ENCODE measurements around the gene ZNF691.
"Not testable (repeated sequence)": the region's sequence is repeated elsewhere in the genome, so short reads cannot be mapped to it uniquely, and the experiment has no call there.

ZNF691 gene

DNA sequence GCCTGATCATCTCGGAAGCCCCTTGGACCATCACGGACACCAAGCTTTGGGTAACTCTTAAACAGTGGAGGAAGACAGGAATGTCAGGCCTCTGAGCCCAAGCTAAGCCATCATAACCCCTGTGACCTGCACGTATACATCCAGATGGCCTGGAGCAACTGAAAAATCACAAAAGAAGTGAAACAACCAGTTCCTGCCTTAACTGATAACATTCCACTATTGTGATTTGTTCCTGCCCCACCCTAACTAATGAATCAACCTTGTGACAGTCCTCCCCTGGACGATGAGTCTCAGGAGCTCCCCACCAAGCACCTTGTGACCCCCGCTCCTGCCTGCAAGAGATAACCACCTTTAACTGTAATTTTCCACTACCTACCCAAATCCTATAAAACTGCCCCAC is 13.0 kb downstream of the ZNF691 start:
- not testable (repeated sequence) for DNase-seq (ENCODE audit: low read depth in 2 of 2)

GRCh38 chr1:42860339-42861013 is 14.1 kb downstream of the ZNF691 start:
- DNase-seq (ENCODE audit: low read depth in 2 of 2), result no peak

DNA sequence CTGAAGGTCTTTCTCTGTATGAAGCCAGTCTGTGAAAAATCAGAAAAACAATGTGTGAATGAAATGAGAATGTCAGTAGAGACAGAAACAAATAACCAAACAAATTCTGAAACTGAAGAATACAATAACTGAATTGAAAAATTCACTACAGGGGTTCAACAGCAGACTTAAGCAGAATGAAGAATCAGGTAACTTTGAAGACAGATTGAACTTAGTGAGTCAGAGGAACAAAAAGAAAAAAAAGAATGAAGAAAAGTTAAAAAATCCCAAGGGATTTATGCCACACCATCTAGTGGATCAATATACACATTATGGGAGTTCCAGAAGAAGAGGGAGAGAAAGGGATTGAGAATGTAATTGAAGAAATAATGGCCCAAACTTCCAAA is 14.6 kb downstream of the ZNF691 start:
- DNase-seq (ENCODE audit: low read depth in 2 of 2), result no peak

GRCh38 chr1:42866549-42866948 is 20.1 kb downstream of the ZNF691 start:
- DNase-seq (ENCODE audit: low read depth in 2 of 2), result no peak

- not testable (repeated sequence) for DNase-seq (ENCODE audit: low read depth in 2 of 2)
Measured at GRCh38 chr1:42868466-42868865, 22.1 kb downstream of the ZNF691 start.

- not testable (repeated sequence) for DNase-seq (ENCODE audit: low read depth in 2 of 2)
Measured at GRCh38 chr1:42869254-42869653, 22.8 kb downstream of the ZNF691 start.

- DNase-seq (ENCODE audit: low read depth in 2 of 2), result not testable (repeated sequence)
Measured at GRCh38 chr1:42869751-42870150, 23.3 kb downstream of the ZNF691 start.

DNA sequence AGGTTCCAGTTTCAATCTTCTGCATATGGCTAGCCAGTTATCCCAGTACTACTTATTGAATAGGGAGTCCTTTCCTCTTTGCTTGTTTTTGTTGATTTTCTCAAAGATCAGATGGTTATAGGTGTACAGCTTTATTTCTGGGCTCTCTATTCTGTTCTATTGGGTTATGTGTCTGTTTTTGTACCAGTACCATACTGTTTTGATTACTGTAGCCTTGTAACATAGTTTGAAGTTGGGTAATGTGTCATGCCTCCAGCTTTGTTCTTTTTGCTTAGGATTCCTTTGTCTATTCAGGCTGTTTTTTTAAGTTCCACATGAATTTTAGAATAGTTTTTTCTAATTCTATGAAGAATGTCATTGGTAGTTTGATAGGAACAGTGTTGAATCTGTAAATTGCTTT is 26.7 kb downstream of the ZNF691 start:
- not testable (repeated sequence) for DNase-seq (ENCODE audit: low read depth in 2 of 2)

GRCh38 chr1:42873670-42874069 is 27.3 kb downstream of the ZNF691 start:
- DNase-seq (ENCODE audit: low read depth in 2 of 2), result no peak

- DNase-seq (ENCODE audit: low read depth in 2 of 2), result no peak
Measured at GRCh38 chr1:42876009-42876408, 29.6 kb downstream of the ZNF691 start.

DNA sequence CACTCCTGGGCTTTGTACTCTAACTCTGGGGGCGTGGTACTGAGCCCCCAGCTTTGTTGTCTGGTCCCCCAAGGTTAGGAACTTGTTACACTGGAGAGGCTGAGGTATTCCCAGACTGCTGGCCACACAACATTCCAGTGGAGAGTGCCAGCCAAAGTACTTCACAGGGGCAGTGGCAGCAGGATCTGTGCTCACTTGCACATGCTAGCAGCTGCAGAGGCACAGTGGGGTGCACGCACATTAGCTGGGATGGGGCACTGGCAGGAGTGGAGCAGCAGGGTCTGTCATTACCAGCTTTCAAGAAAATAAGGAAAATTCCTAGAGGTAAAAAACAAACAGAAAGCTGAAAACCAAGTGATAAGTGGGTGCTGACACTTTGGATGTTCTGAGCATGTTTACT is 31.0 kb downstream of the ZNF691 start:
- no peak for DNase-seq (ENCODE audit: low read depth in 2 of 2)

DNA sequence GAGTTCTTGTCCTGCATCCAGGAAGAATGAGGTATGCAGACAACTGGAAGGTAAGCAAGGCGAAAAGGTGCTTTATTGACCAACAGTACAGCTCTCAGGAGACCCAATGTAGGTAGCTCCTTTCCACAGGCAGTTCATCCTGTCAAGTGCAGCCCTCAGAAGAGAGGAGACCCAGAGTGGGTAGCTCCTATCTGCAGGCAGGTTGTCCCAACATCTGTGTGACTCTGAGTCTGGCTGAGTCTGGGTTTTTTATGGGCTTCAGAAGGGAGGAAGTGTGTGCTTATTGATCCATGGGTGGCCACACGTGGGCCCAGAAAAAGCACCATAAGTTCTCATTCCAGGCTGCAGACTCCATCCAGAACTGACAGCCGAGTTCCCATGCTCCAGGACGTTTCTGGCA is 34.0 kb downstream of the ZNF691 start:
- no peak for DNase-seq (ENCODE audit: low read depth in 2 of 2)

GRCh38 chr1:42886046-42886739 is 39.8 kb downstream of the ZNF691 start:
- DNase-seq (ENCODE audit: low read depth in 2 of 2), result no peak

- no peak for DNase-seq (ENCODE audit: low read depth in 2 of 2)
Measured at GRCh38 chr1:42886800-42887199, 40.4 kb downstream of the ZNF691 start.

- no peak for DNase-seq (ENCODE audit: low read depth in 2 of 2)
Measured at GRCh38 chr1:42887366-42887765, 41.0 kb downstream of the ZNF691 start.

DNA sequence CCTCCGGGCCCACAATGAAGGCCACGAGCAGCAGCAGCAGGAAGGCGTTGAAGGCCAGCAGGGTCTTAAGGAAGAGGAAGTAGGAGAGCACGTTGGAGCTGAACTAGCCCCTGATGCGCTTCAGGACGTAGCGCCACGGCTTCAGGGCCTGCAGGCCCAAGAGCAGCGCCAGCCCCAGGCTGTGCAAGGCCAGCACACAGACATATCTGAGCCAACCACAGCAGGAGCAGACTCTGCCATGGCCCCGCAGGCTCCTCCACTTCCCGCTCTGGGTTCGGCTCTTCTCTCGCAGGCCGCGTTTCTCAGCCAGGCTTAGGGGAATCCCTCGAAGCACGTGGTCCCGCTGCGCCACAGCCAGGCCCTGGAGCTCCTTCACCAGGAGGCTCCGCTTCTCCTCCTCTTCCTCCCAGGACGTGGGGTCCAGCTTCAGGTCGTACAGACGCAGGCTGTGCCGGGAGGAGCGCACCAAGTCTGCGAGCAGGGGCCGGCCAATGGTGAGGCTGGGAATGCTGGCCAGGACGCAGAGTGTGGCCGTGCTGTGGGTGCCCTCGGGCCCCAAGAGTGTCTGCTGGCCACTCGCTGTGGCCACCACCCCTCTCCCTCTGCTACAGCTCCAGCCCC is 41.7 kb downstream of the ZNF691 start:
- no peak for DNase-seq (ENCODE audit: low read depth in 2 of 2)

DNA sequence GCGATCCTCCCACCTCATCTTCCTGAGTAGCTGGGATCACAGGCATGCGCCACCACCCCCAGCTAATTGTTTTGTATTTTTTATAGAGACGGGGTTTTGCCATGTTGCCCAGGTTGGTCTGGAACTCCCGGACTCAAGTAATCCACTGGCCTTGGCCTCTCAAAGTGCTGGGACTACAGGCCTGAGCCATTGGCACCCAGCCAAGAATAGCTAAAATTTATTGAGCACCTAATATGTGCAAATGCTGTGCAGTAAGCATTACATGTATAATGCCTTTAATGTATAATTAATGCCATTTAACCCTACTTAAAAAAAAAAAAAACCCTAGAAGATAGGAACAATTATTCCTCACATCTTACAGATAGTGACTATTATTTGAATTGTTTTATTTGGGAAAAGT is 42.9 kb downstream of the ZNF691 start:
- DNase-seq (ENCODE audit: low read depth in 2 of 2), result no peak

DNA sequence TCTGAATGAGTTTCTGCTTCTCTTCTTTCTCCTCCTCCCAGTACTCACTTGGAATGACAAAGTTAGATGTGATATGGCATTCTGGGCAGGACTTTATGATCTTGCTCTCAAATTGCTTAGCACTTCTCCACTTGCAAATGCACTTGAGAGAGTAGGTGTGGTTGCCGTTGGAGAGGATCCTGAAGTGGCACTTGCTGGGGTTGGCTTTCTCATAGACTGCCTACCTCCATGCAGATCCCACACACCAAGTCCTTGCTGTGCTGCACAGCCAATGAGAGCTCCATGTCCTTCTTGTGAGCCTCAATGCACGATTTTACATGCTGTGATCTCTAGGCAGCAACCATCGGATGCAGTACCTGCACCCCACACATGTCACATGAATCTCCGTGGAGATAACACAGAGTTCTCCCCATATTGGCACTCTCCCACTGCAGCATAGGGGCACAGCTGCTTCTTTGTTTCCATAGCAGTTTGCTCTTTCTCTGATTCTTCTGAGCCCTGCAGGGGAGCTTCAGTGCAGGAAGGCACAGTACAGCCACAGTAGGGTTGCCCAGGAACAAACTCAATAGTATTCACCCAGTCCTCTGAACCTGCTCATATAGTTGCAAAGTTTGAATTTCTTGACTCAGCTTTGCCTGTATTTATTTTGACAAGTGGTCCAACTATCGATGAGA is 45.2 kb downstream of the ZNF691 start:
- no peak for DNase-seq (ENCODE audit: low read depth in 2 of 2)

DNA sequence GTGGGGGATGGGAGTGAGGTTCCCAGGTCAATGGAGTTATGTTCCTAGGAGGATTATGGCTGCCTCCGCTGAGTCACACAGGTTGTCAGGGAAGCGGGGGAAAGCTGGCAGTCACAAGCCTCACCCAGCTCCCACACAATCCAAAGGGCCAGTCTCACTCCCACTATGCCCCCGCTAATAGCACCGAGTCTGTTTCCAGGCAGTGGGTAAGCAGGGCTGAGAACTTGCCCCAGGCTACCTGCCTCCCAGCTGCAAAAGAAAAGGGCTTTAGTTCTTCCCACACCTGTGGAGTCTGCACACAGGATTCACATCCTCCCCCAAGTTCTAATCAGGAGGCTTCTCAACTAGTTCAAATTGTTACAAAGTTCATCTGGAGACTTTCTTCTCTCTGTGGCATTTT is 53.5 kb downstream of the ZNF691 start:
- not testable (repeated sequence) for DNase-seq (ENCODE audit: low read depth in 2 of 2)

Data from stimulated activated CD8-positive, alpha-beta memory T cell treated with anti-CD3 and anti-CD28 coated beads, Interleukin-15, amount 100 ng/mL, for 48 hours (primary cell).